HEK293 (cell line): ENCODE measurements around the gene ACVR1.

ENCODE experiments used
- CTCF ChIP-seq: fragments of 450-650 bp; formaldehyde crosslinking; IDR thresholded peaks from 2 replicates; pipeline ENCODE4 v1.5.1; 2016; ENCODE audit warnings: missing biosample characterization, missing genetic modification characterization
- HOXA7 ChIP-seq: sonication (generic); formaldehyde crosslinking; IDR thresholded peaks from 2 replicates; pipeline ENCODE4 v1.8.1; 2022; ENCODE audit warnings: missing genetic modification reagents, borderline replicate concordance
- ZNF146 ChIP-seq: fragments of 450-650 bp; formaldehyde crosslinking; IDR thresholded peaks from 2 replicates; pipeline ENCODE4 v1.5.1; 2016; ENCODE audit warnings: missing biosample characterization, missing genetic modification characterization
- ZNF639 ChIP-seq: fragments of 450-650 bp; formaldehyde crosslinking; IDR thresholded peaks from 2 replicates; pipeline ENCODE4 v1.5.1; 2016; ENCODE audit warnings: missing biosample characterization, missing genetic modification characterization
- ZNF837 ChIP-seq: fragments of 450-650 bp; formaldehyde crosslinking; IDR thresholded peaks from 2 replicates; pipeline ENCODE4 v1.5.1; 2016; ENCODE audit warnings: missing biosample characterization, missing genetic modification characterization
- ZSCAN30 ChIP-seq: fragments of 450-650 bp; IDR thresholded peaks from 2 replicates; pipeline ENCODE4 v1.5.1; 2018; ENCODE audit warnings: missing biosample characterization, mild to moderate bottlenecking, missing genetic modification characterization, moderate library complexity

- TF ChIP-seq ZNF639 (tag by site-specific recombination) (no peak), ZNF837 (tag by site-specific recombination) (no peak), CTCF (tag by site-specific recombination) (no peak), ZNF146 (tag by site-specific recombination) (no peak), ZSCAN30 (tag by site-specific recombination) (no peak), HOXA7 (CRISPR knock-in tag) (no peak)
These were observed 3.3 kb downstream of the ACVR1 start for GRCh38 chr2:157872791-157873190.
